HT1080 (cell line): Measurements from ENCODE around the gene EI24. TPM values are rescaled to one million over a fixed set of nuclear protein-coding genes. Genes with fewer than 3 reads are reported as not detected.
"Not testable (repeated sequence)": the region's sequence is repeated elsewhere in the genome, so short reads cannot be mapped to it uniquely, and the experiment has no call there.

Experiments used
- DNase-seq: peaks from one replicate; pipeline ENCODE4 v3.0.0-alpha.2; 2015; ENCODE audit warnings: low read depth
- polyA plus RNA-seq, 2 experiments: library from polyadenylated mRNA; depleted of rRNA; stranded (reverse); fragments of >200 nt; gene quantifications; 2 replicates each; pipeline ENCODE4 v1.2.3, GENCODE V29; 2015
- total RNA-seq: library from RNA; depleted of rRNA; stranded (reverse); fragments of >200 nt; shearing (Covaris generic); gene quantifications from 2 replicates; pipeline ENCODE4 v1.2.3, GENCODE V29; 2014; rRNA removed

Gene EI24
- 177 and 227 TPM in 2 replicates for total RNA-seq
- 251 and 270 TPM in 2 replicates for polyA plus RNA-seq (2015; cell fraction: cytosol; rRNA removed)
- 69.7 and 77.5 TPM in 2 replicates for polyA plus RNA-seq (2015; cell fraction: nucleus; rRNA removed)

- peak; percentile 93 for DNase-seq
Measured at GRCh38 chr11:125568970-125569914, at the start of gene EI24. Gene EI24, plus strand, starts transcription at chr11:125569477. Its CDS starts 3,051 bp downstream, at chr11:125572528.

- DNase-seq, result no peak
Measured at GRCh38 chr11:125519860-125520834, 49.1 kb upstream of the EI24 start.

GRCh38 chr11:125525303-125525702 lies 44.0 kb upstream of the EI24 start:
- DNase-seq, result no peak

DNA sequence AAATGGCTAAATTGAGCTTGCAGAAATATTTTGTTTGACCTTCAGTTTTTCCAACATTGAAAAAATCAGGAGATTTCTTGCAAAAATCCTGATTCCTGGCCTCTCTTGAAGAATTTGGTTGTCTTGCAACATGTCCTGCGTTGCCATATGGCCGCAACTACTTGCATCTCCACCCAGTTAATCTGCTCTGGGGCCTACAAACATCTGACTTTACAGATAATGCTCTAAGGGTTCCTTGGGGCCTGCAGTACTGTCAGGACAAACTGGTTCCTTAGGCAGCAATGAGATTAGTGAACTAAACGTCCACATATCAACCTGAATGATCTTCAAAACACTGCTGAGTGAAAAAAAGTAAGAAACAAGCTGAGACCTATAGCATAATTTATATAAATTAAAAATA lies 36.6 kb upstream of the EI24 start:
- DNase-seq, result no peak

- no peak for DNase-seq
Measured at GRCh38 chr11:125535585-125535984, 33.7 kb upstream of the EI24 start.

GRCh38 chr11:125536834-125537233 lies 32.4 kb upstream of the EI24 start:
- DNase-seq, result not testable (repeated sequence)

DNA sequence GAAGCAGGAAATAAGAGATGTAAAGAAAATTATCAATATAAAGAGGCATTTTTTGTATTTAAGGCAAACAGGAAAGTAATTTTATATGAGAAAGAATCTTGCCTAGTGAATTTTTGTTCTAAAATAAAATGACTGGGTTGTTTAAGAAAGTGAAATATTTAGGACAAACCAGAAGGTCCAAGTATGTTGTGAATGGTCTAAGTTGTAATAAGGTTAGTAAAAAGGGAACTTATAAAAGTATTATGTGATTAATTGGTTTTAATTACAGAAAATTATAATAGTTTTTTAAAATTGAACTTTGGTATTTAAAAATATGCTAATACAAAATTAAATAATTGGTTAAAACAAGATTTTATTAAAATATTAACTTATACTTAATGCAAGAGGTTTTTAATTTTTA lies 26.6 kb upstream of the EI24 start:
- no peak for DNase-seq

DNA sequence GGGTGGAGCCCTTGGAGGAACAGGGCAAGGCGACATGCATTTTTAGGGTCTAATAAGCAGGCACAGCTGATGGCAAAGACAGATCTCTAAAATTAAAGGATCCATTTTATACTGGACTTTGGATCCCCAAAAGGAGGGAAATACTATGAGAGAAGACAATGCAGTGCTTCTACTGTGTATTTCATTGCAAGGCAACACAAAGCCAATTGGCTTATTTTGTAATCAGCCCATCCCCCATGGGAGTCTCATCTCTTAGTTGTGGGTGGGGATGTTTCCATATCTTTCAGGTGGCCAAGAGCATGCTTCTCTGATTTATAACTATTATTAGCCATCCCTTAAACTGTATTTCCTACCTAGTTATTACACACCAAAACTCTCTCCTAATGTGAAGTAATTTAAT lies 18.5 kb upstream of the EI24 start:
- no peak for DNase-seq

DNA sequence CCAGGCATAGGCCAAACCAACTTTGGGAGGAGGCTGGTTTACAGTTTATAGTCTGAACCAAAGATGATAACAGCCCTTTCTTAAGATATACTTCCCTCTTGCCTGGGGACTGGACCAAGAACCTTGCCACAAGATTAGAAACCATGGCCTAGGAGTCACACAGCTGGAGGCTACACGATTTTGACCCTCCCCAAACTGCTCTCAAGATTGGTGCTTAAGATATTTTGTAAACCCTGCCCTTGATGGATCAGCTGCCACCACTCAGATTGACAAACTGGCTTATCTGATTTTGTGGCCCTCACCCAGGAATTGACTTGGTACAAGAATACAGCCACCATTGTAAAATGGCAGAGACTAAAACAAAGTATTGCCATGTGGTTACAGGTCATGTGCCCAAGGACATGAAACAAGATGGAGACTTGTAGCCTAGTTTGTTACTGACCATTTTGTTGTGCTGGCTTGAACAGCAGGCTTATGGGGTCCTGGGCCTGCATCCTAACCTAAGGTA lies 17.4 kb upstream of the EI24 start:
- DNase-seq, result no peak

DNA sequence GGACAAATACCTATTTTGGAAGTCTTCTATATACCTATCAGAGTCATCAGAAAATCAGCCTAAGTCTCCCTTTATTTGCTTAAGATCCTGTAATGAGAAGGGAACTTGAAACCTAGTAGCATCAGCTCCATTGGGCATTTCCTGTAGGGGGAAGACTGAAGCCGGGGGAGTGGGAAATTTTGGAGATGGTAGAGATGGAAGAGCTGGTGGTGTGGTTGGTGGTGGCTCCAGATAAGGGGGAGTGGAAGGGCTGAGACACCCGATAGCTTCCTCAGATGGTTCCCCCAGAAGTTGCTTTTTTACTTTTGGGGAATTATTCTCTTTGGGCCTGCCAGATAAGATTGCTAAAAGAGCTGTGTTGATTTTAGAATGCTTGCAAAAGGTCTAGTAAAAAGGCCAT lies 16.4 kb upstream of the EI24 start:
- DNase-seq, result no peak

DNA sequence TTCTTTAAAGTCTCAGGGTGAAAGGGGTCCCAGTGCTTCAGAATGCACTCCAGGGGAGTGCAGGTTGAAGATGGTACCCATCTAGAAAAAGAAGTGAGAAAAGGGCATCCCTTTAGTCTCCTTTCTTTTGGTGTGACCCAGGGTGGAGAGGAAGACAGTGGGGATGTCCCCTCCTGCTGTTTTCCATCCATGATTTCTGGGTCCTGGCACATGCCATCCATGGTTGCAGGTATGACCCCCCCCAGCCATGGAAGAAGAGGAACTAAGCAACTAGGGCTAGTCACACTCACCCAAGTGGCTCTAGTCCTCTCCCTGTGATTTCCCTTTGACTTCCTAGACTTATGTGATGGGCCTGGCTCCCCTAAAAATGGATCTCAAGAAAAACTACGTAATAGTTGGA lies 15.9 kb upstream of the EI24 start:
- DNase-seq, result no peak

DNA sequence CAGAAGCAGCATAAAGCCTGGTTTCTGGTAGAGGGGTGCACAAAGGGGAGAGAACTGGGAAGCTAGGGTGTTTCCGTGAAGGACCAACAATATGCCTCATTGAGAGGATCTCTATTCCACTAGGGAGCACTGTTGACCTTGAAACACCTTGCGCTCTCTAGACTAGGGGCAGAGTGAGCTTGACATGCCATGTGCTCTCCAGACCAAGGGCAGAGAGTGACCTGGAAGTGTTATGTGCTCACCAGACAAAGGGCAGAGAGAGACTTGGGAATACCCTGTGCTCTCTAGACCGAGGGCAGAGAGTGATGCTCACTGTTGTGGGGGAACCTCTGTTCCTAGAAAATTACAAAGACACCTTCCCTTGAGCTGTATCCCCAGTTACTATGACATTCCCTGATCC lies 15.2 kb upstream of the EI24 start:
- DNase-seq, result peak; percentile 19

DNA sequence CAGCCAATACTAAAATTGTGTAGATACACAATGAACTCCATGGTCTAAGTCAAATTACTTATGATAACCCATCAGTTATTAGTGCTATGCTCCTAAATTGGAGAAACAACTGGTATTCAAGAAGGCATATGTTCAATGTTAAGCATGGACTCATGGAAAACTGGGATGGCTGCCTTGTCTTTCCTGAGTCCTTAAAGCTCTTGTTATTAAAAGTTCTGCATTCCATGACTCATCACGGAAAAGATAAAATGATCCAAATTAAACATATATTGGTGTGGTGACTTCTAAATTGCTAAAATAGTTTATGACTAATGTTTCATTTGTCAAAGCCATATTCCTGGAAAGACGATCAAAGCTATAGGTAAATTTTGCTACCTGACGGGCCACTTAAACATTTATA lies 9.4 kb upstream of the EI24 start:
- DNase-seq, result no peak

GRCh38 chr11:125561924-125562323 lies 7.4 kb upstream of the EI24 start:
- DNase-seq, result no peak

GRCh38 chr11:125562430-125562829 lies 6.8 kb upstream of the EI24 start:
- no peak for DNase-seq

DNA sequence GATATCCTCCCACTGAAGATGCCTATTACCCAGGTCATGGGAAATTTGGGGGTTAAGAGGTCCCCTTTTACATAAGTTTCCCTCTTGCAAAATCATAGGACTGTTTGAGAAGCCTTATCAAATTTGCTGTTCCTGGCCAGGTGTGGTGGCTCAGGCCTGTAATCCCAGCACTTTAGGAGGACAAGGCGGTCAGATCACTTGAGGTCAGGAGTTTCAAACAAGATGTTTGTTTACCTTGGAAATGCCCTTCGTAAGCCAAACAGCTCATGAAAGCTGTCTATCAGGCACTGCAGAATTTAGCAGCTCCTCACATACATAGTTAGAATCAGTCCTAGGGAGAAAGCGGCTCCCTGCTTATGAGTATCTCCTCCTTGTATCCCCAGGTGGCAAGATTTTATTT lies 4.9 kb upstream of the EI24 start:
- DNase-seq, result no peak

- no peak for DNase-seq
Measured at GRCh38 chr11:125566235-125566634, 3.0 kb upstream of the EI24 start.

DNA sequence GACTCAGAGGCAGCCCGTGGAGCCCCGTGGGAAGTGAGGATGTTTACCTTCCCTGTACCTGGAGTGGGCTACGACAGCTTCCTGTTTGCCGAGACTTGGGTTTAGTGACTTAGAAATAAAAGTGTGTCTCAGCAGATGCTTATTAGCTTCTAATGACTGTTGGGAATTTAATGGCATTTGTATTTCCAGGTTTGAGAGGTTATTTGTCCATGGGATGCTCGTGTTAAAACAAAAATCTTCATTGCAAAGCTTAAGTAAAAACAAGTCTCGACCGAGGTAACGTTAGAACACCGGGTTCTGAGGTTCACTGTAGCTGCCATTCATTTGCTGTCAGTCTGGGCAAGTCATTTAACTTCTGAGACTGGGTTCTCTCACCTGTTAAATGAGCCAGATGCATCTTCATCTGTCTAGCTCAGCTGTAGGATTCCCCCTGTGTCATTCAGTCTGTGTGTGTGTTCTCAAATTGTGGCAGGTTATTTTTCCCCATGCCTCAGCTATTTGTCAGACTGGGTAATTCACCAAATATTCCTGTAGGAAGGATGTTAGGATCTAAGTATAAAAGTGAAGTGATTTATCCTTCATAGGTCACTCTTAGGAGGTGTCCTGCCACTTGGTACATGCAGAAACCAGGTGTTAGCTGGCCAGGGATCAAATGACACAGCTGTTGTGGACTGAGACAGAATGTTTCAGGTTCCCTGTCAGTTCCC lies 791 bp downstream of the EI24 start:
- DNase-seq, result no peak

DNA sequence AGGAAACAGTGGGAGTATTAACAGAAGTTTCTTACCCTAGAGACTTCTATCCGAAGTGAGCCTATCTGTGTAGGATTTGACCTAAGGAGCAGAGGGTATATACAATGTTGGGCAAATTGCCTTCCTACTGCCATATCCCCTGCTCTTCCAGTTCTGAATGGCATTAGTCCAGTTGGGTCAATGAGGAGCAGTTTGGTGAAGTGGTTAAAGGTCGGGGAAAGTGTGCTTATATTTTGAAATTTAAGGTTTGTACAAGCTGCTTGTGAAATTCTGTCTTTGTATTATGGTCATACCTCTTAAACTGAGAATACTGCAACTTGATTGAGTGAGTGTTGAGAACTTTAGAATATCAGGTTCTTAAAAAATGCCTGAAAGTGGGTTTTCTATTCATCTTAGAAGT lies 1.7 kb downstream of the EI24 start:
- no peak for DNase-seq

DNA sequence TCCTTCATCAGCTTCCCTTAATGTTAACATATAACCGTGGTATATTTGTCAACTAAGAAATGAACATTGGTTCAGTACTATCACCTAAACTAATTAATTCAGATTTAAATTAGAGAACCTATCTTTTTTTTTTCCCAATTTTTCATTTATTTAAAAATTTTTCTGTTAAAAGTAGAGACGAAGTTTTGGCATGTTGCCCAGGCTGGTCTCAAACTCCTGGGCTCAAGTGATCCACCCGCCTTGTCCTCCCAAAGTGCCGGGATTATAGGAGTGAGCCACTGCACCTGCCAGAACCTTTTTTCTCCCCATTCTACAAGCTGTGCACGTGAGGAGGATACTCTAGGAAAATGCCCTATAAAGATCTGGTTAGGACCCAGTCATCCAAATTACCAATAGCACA lies 3.6 kb downstream of the EI24 start:
- no peak for DNase-seq

- DNase-seq, result not testable (repeated sequence)
Measured at GRCh38 chr11:125577181-125577580, 7.9 kb downstream of the EI24 start.
